Bronchial epithelial cell (primary cell): Measurements from ENCODE around the gene COL26A1. TPM values are rescaled to one million over a fixed set of nuclear protein-coding genes. Genes with fewer than 3 reads are reported as not detected.
"Not testable (repeated sequence)": the region's sequence is repeated elsewhere in the genome, so short reads cannot be mapped to it uniquely, and the experiment has no call there.

Experiments used
- DNase-seq: peaks from one replicate; pipeline ENCODE4 v3.0.0-alpha.2; 2010; ENCODE audit warnings: low read depth
- FAIRE-seq: peaks from 2 replicates; lab custom pipeline; 2011; peaks lifted over from hg19 to GRCh38; lab: Jason Lieb, UNC
- H3K27me3 ChIP-seq: 2 replicates; pipeline ENCODE4 v1.5.1; 2011; ENCODE audit warnings: low read length; ENCODE audit not compliant: control insufficient read depth, insufficient read depth
- H3K36me3 ChIP-seq: 2 replicates; pipeline ENCODE4 v1.5.1; 2011; ENCODE audit warnings: low read length; ENCODE audit not compliant: control insufficient read depth, insufficient read depth
- H3K4me3 ChIP-seq: 2 replicates; pipeline ENCODE4 v1.5.1; 2011; ENCODE audit warnings: mild to moderate bottlenecking, low read depth, low read length, control low read depth
- CTCF ChIP-seq: IDR thresholded peaks from 2 replicates; pipeline ENCODE4 v1.5.1; 2011; ENCODE audit warnings: mild to moderate bottlenecking, moderate library complexity, low read length, control low read depth, inconsistent platforms; ENCODE audit not compliant: insufficient read depth, severe bottlenecking
- total RNA-seq: library from RNA; depleted of rRNA; stranded (reverse); fragments of >200 nt; gene quantifications from 2 replicates; pipeline ENCODE4 v1.2.1, GENCODE V29; 2014

The COL26A1 gene
- total RNA-seq, 1 donor from 2014 or later = not detected

DNA sequence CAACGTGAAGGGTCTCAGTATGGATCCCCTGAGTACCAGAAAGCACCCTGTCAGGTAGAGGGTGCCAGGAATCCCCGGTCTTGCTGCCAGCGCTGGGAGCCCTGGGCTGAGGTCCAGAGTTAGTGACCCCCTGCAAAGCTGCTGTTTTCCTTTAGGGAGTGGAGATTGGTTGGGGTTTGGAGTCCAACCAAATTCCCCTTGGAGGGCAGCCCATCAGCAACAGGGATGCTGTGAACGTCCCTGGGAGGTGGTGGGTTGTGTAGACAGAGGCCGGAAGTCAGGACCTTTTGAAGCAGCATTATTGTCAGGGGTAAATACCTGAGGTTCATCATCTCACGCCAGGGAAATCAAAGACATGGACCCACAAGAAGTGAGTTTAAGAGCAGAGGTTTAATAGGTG, 104.2 kb downstream of the COL26A1 start:
- Histone ChIP-seq H3K36me3 (no peaks in the 10 kb centered on the region), H3K27me3 (no peaks in the 10 kb centered on the region), H3K4me3 (no peak overlapping the region)
- DNase-seq = no peak
- FAIRE-seq = no peak
- TF ChIP-seq CTCF = no peak

DNA sequence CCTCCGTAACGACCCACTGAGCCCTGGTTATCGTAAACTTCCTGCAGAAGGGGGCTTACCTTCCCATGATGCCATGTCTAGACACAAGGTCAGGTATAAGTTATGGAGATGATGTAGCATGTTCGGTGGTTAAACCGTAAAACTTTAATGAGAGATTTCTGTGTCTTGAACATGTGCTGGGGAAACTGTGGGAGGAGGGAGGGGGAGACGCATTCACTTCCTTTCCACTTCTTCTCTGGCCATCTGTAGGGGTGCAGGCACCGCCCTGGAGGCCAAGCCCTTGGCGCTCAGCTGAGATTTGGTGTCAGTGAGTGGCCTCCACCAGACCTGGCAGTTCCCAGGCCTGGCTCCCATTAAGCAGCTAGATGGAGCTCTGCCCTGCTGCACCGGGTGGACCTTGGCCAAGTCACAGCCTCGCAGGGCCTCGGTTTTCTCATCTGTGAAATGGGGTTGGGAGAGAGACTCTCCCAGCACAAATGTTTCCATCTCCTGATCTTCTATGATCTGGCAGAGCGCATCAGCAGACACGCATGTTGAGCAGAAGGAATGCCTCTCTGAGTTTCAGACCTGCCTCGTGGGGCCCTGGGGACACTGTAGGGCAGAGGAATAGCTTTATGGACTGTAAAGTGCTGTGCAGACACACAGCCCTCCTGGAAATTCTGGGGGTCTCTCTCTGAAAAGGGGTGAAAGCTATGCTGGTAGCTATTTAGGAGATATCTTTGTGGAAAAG, 106.0 kb downstream of the COL26A1 start:
- FAIRE-seq (no peak), DNase-seq (no peak)
- H3K4me3 ChIP-seq = no peak overlapping the region
- no peak for TF ChIP-seq CTCF
- H3K36me3 ChIP-seq = no peaks in the 10 kb centered on the region
- no peaks in the 10 kb centered on the region for H3K27me3 ChIP-seq

- TF ChIP-seq CTCF = no peak
- FAIRE-seq (no peak), DNase-seq (no peak)
- no peaks in the 10 kb centered on the region for H3K36me3 ChIP-seq
- no peaks in the 10 kb centered on the region for H3K27me3 ChIP-seq
- H3K4me3 ChIP-seq = no peak overlapping the region
Measured at GRCh38 chr7:101470668-101471487, 108.2 kb downstream of the COL26A1 start.

- H3K36me3 ChIP-seq = no peaks in the 10 kb centered on the region
- H3K27me3 ChIP-seq = no peaks in the 10 kb centered on the region
- no peak overlapping the region for H3K4me3 ChIP-seq
- TF ChIP-seq CTCF = no peak
- DNase-seq = no peak
- FAIRE-seq = no peak
Measured at GRCh38 chr7:101474178-101474577, 111.5 kb downstream of the COL26A1 start.

- not testable (repeated sequence) for H3K36me3 ChIP-seq, FAIRE-seq, H3K27me3 ChIP-seq, H3K4me3 ChIP-seq, DNase-seq
Measured at GRCh38 chr7:101475691-101476090, 113.0 kb downstream of the COL26A1 start.

- no peak for DNase-seq
- no peak for TF ChIP-seq CTCF
- FAIRE-seq = no peak
- Histone ChIP-seq H3K27me3 (no peaks in the 10 kb centered on the region), H3K36me3 (no peaks in the 10 kb centered on the region), H3K4me3 (no peak overlapping the region)
Measured at GRCh38 chr7:101479217-101479616, 116.5 kb downstream of the COL26A1 start.

DNA sequence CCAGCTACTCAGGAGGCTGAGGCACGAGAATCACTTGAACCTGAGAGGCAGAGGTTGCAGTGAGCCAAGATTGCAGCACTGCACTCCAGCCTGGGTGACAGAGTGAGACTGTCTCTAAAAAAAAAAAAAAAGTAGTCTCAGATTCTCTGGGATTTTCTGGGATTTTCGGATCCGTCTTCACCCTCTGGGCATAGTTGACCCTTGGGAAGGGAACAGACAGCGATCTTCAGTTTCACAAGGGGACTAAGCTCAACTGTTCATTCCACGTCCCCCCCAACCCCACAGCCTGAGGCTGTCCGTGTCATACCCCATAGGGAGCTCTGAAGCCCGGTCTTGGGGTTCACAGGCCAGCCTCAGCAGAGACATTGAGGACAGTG, 123.4 kb downstream of the COL26A1 start:
- FAIRE-seq, H3K36me3 ChIP-seq, H3K27me3 ChIP-seq, H3K4me3 ChIP-seq, DNase-seq: not testable (repeated sequence)
